ENCODE results near the gene PYGL.

The PYGL gene

DNA sequence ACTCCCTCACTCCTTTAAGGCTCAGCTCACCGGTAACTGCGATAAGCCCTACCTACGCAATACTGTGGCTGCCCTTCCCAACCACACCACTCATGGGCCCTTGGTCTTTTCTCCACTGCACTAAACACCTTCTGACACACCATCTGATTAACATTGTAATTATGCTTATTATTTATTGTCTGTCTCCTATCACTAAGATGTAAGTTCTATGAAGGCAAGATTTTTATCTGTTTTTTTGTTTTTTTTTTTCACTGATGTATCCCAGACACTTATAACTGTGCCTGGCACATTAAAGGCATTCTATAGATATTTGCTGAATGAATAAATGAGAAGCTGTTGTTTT lies 34.2 kb upstream of the PYGL start:
- DNase-seq: no peak
- Histone ChIP-seq H3K27me3 (replicated peaks in 2 of 5; ENCODE audit: control insufficient read depth in 4 of 5, insufficient read depth in 5 of 5, low read length in 4 of 5) (no peaks in the 10 kb centered on the region), H3K4me1 (ENCODE audit: control extremely low read depth in 1 of 4, control insufficient read depth in 4 of 4, insufficient read depth in 4 of 4, low read length in 3 of 4) (no peaks in the 10 kb centered on the region), H3K36me3 (ENCODE audit: control insufficient read depth in 4 of 4, insufficient read depth in 4 of 4, low read length in 3 of 4) (no peaks in the 10 kb centered on the region), H3K9me3 (ENCODE audit: control extremely low read depth in 1 of 5, control insufficient read depth in 4 of 5, insufficient read depth in 2 of 5, low read depth in 1 of 5, low read length in 4 of 5) (no peaks in the 10 kb centered on the region), H3K27ac (ENCODE audit: insufficient read depth in 1 of 2, low read depth in 1 of 2, low read length in 2 of 2, poor library complexity in 1 of 2, severe bottlenecking in 2 of 2) (no peak overlapping the region), H3K4me3 (ENCODE audit: control insufficient read depth in 1 of 7, extremely low read depth in 1 of 7, insufficient read depth in 4 of 7, low read depth in 2 of 7, low read length in 6 of 7) (no peak overlapping the region)
- POLR2A ChIA-PET: no interaction called here
- WGBS (ENCODE audit: insufficient coverage): 100% methylated on average over 3 of the region's 3 CpGs
- CTCF ChIA-PET: interaction anchor here (0.7 kb wide), 1 partner anchor 11 kb away, joined by 3 read pairs; no protein-coding TSS in a partner anchor

DNA sequence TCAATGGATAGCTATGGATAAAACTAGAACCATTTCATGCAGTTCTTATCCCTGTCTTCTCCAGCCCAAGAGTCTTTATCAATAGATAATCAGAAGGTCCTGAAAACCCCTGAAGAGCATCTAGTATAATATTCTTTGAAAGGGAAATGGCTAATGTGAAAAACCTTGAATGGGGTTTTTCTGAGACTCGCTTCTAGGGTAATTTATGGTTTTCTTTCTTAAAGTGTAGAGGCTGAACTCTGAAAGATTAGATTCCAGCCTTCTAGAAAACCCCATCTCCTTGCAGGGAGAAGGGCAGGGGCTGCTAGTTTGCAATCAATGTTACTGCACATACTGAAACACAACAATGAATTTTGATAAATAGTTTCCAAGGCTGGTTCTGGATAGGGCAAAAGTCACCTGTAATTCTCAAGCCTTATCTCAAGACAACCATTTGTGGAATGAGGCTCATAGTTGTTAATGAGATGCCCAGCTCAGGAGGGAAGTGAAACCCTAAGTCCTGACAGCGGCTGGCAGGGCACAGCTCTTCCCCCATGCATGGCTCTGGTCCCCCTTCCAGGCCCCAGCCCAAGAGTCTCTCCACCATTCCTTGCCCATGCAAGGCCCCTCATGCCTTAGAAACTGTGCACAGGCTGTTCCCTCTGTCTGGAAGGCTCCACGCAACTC lies 33.7 kb upstream of the PYGL start:
- no peaks in the 10 kb centered on the region for H3K36me3 ChIP-seq (ENCODE audit: control insufficient read depth in 4 of 4, insufficient read depth in 4 of 4, low read length in 3 of 4)
- no peak for DNase-seq
- H3K27me3 ChIP-seq (replicated peaks in 2 of 5; ENCODE audit: control insufficient read depth in 4 of 5, insufficient read depth in 5 of 5, low read length in 4 of 5): no peaks in the 10 kb centered on the region
- H3K4me3 ChIP-seq (ENCODE audit: control insufficient read depth in 1 of 7, extremely low read depth in 1 of 7, insufficient read depth in 4 of 7, low read depth in 2 of 7, low read length in 6 of 7): no peak overlapping the region
- CTCF ChIA-PET: interaction anchor here (0.7 kb wide), 1 partner anchor 10 kb away, joined by 3 read pairs; no protein-coding TSS in a partner anchor
- H3K27ac ChIP-seq (ENCODE audit: insufficient read depth in 1 of 2, low read depth in 1 of 2, low read length in 2 of 2, poor library complexity in 1 of 2, severe bottlenecking in 2 of 2): no peak overlapping the region
- WGBS (ENCODE audit: insufficient coverage): 95% methylated on average over 2 of the region's 3 CpGs
- H3K9me3 ChIP-seq (ENCODE audit: control extremely low read depth in 1 of 5, control insufficient read depth in 4 of 5, insufficient read depth in 2 of 5, low read depth in 1 of 5, low read length in 4 of 5): no peaks in the 10 kb centered on the region
- POLR2A ChIA-PET: no interaction called here
- no peaks in the 10 kb centered on the region for H3K4me1 ChIP-seq (ENCODE audit: control extremely low read depth in 1 of 4, control insufficient read depth in 4 of 4, insufficient read depth in 4 of 4, low read length in 3 of 4)

DNA sequence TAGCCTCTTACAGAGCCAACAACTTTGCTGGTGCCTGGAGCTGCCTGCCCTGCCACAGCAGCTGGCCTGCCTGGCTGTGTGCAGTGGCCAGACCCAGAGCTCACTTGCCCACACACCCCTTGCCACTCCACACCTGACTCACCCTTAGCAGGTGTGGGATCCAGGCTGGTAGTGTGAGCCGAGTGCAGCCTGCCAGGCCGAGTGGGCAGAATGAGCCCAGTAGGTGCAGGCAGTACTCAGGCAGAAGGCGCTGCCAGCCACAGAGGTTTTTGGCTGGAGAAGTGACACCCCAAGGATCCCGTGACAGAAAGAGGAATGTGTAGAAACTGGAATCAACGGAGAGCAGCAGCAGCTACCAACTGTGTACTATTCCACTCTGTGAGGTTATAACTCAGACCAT lies 29.8 kb upstream of the PYGL start:
- POLR2A ChIA-PET: no interaction called here
- Histone ChIP-seq H3K36me3 (ENCODE audit: control insufficient read depth in 4 of 4, insufficient read depth in 4 of 4, low read length in 3 of 4) (no peaks in the 10 kb centered on the region), H3K4me1 (ENCODE audit: control extremely low read depth in 1 of 4, control insufficient read depth in 4 of 4, insufficient read depth in 4 of 4, low read length in 3 of 4) (no peaks in the 10 kb centered on the region), H3K27me3 (replicated peaks in 2 of 5; ENCODE audit: control insufficient read depth in 4 of 5, insufficient read depth in 5 of 5, low read length in 4 of 5) (no peaks in the 10 kb centered on the region), H3K4me3 (ENCODE audit: control insufficient read depth in 1 of 7, extremely low read depth in 1 of 7, insufficient read depth in 4 of 7, low read depth in 2 of 7, low read length in 6 of 7) (no peak overlapping the region), H3K9me3 (ENCODE audit: control extremely low read depth in 1 of 5, control insufficient read depth in 4 of 5, insufficient read depth in 2 of 5, low read depth in 1 of 5, low read length in 4 of 5) (no peaks in the 10 kb centered on the region), H3K27ac (ENCODE audit: insufficient read depth in 1 of 2, low read depth in 1 of 2, low read length in 2 of 2, poor library complexity in 1 of 2, severe bottlenecking in 2 of 2) (no peak overlapping the region)
- DNase-seq: no peak
- 100% methylated on average over 3 of the region's 5 CpGs for WGBS (ENCODE audit: insufficient coverage)
- CTCF ChIA-PET: interaction anchor here (0.8 to 1.2 kb wide), 2 partner anchors 11 to 39 kb away, joined by 3 to 4 read pairs; no protein-coding TSS in a partner anchor

DNA sequence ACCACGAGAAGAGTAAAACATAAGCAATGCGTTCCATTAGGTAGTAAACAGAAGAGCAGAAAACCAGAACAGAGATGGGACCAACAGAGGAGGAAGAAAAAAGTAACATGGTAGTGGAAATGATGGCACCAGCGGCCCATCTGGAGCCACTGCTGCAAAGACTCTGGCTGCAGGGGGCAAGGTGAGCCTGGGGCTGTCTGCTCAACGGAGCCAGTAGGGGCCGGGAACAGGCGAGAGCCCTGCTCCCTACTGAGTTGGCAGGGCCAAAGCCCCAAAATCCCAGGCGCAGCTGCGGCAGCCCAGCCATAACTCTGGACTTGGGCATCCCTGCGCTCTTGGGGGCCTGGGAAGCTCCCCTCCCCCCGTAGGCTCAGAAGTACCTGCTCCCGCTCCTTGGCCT lies 28.5 kb upstream of the PYGL start:
- H3K9me3 ChIP-seq (ENCODE audit: control extremely low read depth in 1 of 5, control insufficient read depth in 4 of 5, insufficient read depth in 2 of 5, low read depth in 1 of 5, low read length in 4 of 5): no peaks in the 10 kb centered on the region
- H3K4me1 ChIP-seq (ENCODE audit: control extremely low read depth in 1 of 4, control insufficient read depth in 4 of 4, insufficient read depth in 4 of 4, low read length in 3 of 4): peaks cover 0 to 4% (median 3%) of the 10 kb centered on the region in 4 experiments
- CTCF ChIA-PET: no interaction called here
- no peak overlapping the region for H3K27ac ChIP-seq (ENCODE audit: insufficient read depth in 1 of 2, low read depth in 1 of 2, low read length in 2 of 2, poor library complexity in 1 of 2, severe bottlenecking in 2 of 2)
- DNase-seq: no peak
- no peak overlapping the region for H3K4me3 ChIP-seq (ENCODE audit: control insufficient read depth in 1 of 7, extremely low read depth in 1 of 7, insufficient read depth in 4 of 7, low read depth in 2 of 7, low read length in 6 of 7)
- H3K27me3 ChIP-seq (replicated peaks in 2 of 5; ENCODE audit: control insufficient read depth in 4 of 5, insufficient read depth in 5 of 5, low read length in 4 of 5): no peaks in the 10 kb centered on the region
- WGBS (ENCODE audit: insufficient coverage): 99% methylated on average over 11 of the region's 11 CpGs
- no peaks in the 10 kb centered on the region for H3K36me3 ChIP-seq (ENCODE audit: control insufficient read depth in 4 of 4, insufficient read depth in 4 of 4, low read length in 3 of 4)
- POLR2A ChIA-PET: no interaction called here

DNA sequence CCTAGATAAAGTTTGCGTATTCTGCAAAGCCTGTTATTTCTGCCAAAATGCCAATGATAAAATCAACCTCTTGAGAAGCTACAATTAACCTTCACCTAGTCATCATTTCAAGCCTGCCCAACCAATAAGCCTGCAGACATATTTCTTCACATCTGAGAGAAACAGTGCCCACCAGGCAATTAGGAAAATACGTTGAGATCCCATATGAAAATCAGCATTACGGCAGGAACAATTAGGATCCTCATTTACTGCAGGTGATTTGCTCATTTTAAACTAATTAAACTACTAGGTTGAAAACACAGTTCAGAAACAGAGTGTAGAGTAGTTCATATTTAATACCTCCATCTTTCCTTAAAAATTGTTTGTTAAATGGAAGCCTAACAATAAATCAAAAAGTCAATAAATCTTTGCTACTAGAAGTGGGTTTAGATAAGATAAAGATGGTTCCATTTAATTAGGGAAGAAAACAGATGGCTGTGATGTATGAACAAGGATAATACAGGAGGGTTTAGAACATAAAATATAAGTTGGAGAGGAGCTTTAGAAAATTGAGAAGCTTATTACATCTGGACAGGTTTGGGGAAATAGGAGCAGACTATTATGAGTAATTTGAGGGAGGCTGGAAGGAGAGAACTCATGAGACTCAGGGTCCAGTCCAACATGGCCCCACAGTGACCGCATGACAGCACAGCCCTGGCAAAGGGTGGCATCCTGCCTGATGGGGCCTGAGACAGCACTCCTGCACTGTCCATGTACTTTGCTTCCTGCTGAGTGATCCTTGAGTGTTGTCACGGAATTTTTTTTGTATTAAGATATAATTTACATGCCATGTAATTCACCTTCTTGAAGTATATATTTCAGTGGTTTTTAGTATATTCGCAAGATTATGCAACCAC lies 26.9 kb upstream of the PYGL start:
- H3K27me3 ChIP-seq (replicated peaks in 2 of 5; ENCODE audit: control insufficient read depth in 4 of 5, insufficient read depth in 5 of 5, low read length in 4 of 5): no peaks in the 10 kb centered on the region
- 92% methylated on average over 2 of the region's 6 CpGs for WGBS (ENCODE audit: insufficient coverage)
- H3K36me3 ChIP-seq (ENCODE audit: control insufficient read depth in 4 of 4, insufficient read depth in 4 of 4, low read length in 3 of 4): no peaks in the 10 kb centered on the region
- no peak overlapping the region for H3K4me3 ChIP-seq (ENCODE audit: control insufficient read depth in 1 of 7, extremely low read depth in 1 of 7, insufficient read depth in 4 of 7, low read depth in 2 of 7, low read length in 6 of 7)
- no peak for DNase-seq
- ChIA-PET POLR2A (no interaction called here), CTCF (interaction anchor here (0.7 kb wide), 1 partner anchor 974 kb away, joined by 4 read pairs; no protein-coding TSS in a partner anchor)
- no peaks in the 10 kb centered on the region for H3K9me3 ChIP-seq (ENCODE audit: control extremely low read depth in 1 of 5, control insufficient read depth in 4 of 5, insufficient read depth in 2 of 5, low read depth in 1 of 5, low read length in 4 of 5)
- no peak overlapping the region for H3K27ac ChIP-seq (ENCODE audit: insufficient read depth in 1 of 2, low read depth in 1 of 2, low read length in 2 of 2, poor library complexity in 1 of 2, severe bottlenecking in 2 of 2)
- peaks cover 0 to 9% (median 5%) of the 10 kb centered on the region in 4 experiments for H3K4me1 ChIP-seq (ENCODE audit: control extremely low read depth in 1 of 4, control insufficient read depth in 4 of 4, insufficient read depth in 4 of 4, low read length in 3 of 4)

DNA sequence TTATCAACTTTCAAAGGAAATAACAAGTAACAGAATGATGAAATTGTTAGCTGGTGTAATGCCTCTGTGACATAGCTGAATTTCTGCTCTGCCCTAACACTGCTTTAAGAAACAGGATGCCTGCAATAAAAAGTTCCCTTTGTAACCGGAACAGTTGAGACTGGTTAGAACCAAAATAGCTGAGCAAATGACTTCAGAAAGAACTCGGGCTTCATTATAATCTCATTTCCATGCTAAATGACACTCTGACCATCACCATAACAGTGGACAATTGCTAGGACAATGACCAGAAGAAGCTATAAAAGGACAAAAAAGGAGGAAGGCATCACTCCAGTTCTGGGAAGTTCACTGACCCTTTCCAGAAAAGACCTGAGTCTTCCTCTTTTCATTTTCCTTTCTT lies 23.5 kb upstream of the PYGL start:
- Histone ChIP-seq H3K27me3 (replicated peaks in 2 of 5; ENCODE audit: control insufficient read depth in 4 of 5, insufficient read depth in 5 of 5, low read length in 4 of 5) (no peaks in the 10 kb centered on the region), H3K4me3 (ENCODE audit: control insufficient read depth in 1 of 7, extremely low read depth in 1 of 7, insufficient read depth in 4 of 7, low read depth in 2 of 7, low read length in 6 of 7) (peak overlapping the region in 3 of 7 experiments; percentile 30 to 42 (median 32)), H3K4me1 (ENCODE audit: control extremely low read depth in 1 of 4, control insufficient read depth in 4 of 4, insufficient read depth in 4 of 4, low read length in 3 of 4) (peaks cover 4 to 26% (median 7%) of the 10 kb centered on the region in 4 experiments), H3K27ac (ENCODE audit: insufficient read depth in 1 of 2, low read depth in 1 of 2, low read length in 2 of 2, poor library complexity in 1 of 2, severe bottlenecking in 2 of 2) (no peak overlapping the region), H3K9me3 (ENCODE audit: control extremely low read depth in 1 of 5, control insufficient read depth in 4 of 5, insufficient read depth in 2 of 5, low read depth in 1 of 5, low read length in 4 of 5) (no peaks in the 10 kb centered on the region), H3K36me3 (ENCODE audit: control insufficient read depth in 4 of 4, insufficient read depth in 4 of 4, low read length in 3 of 4) (no peaks in the 10 kb centered on the region)
- ChIA-PET POLR2A (no interaction called here), CTCF (interaction anchor here (1.0 to 1.2 kb wide), 2 partner anchors 10 kb away, joined by 3 to 4 read pairs; no protein-coding TSS in a partner anchor)
- 5% methylated on average over 2 of the region's 2 CpGs for WGBS (ENCODE audit: insufficient coverage)
- DNase-seq: peak in 2 of 3 donors; percentile 52 to 56

DNA sequence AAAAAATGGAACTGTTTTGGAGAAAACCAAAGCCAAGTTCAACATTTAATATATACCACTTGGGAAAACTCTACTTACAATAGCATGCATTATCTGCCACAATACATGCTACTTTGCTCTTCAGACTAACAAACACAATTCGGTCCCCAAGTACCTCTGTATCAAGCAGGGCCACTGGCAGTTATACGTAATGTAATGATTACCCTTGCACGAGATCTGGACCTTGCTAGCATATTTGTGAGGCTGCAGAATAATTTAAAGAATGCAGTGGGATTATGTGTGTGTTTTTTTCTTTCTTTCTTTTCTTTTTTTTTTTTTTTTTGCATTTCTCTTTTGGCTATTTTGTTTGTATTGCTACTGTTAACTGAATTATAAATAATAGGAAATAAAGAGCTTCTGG lies 22.8 kb upstream of the PYGL start:
- Histone ChIP-seq H3K4me1 (ENCODE audit: control extremely low read depth in 1 of 4, control insufficient read depth in 4 of 4, insufficient read depth in 4 of 4, low read length in 3 of 4) (peaks cover 4 to 31% (median 8%) of the 10 kb centered on the region in 4 experiments), H3K36me3 (ENCODE audit: control insufficient read depth in 4 of 4, insufficient read depth in 4 of 4, low read length in 3 of 4) (no peaks in the 10 kb centered on the region), H3K9me3 (ENCODE audit: control extremely low read depth in 1 of 5, control insufficient read depth in 4 of 5, insufficient read depth in 2 of 5, low read depth in 1 of 5, low read length in 4 of 5) (no peaks in the 10 kb centered on the region), H3K27me3 (replicated peaks in 2 of 5; ENCODE audit: control insufficient read depth in 4 of 5, insufficient read depth in 5 of 5, low read length in 4 of 5) (no peaks in the 10 kb centered on the region), H3K27ac (ENCODE audit: insufficient read depth in 1 of 2, low read depth in 1 of 2, low read length in 2 of 2, poor library complexity in 1 of 2, severe bottlenecking in 2 of 2) (no peak overlapping the region), H3K4me3 (ENCODE audit: control insufficient read depth in 1 of 7, extremely low read depth in 1 of 7, insufficient read depth in 4 of 7, low read depth in 2 of 7, low read length in 6 of 7) (no peak overlapping the region)
- POLR2A ChIA-PET: no interaction called here
- DNase-seq: no peak
- CTCF ChIA-PET: interaction anchor here (1.0 to 1.2 kb wide), 2 partner anchors 9 to 11 kb away, joined by 3 to 4 read pairs; no protein-coding TSS in a partner anchor
- WGBS (ENCODE audit: insufficient coverage): no CpG with 5 or more reads among the region's 3 CpGs
